ENCODE measurements around the gene ERICH6B.

Gene ERICH6B

GRCh38 chr13:45601680-45602079 is 13.9 kb downstream of the ERICH6B start:
- DNase-seq (ENCODE audit: low read depth), result no peak

DNA sequence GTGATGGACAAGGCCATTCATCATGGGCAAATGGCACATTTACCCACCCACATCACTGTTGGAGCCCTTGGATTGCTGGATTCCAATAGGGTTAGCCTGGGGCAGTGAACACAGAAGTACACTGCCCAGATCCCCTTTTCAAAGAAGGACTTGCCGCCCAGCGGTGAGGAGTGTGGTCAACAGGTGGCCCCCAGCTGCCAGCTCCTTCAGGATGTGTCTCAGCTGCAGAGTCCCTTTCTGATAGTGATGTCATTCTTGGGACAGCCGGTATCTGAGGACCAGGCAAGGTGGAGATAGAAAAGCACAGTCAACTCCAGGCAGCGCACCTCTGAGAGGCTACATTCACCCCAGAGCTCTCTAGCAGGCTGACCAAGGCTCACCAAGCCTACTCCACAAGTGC is 16.9 kb downstream of the ERICH6B start:
- DNase-seq (ENCODE audit: low read depth), result no peak

DNA sequence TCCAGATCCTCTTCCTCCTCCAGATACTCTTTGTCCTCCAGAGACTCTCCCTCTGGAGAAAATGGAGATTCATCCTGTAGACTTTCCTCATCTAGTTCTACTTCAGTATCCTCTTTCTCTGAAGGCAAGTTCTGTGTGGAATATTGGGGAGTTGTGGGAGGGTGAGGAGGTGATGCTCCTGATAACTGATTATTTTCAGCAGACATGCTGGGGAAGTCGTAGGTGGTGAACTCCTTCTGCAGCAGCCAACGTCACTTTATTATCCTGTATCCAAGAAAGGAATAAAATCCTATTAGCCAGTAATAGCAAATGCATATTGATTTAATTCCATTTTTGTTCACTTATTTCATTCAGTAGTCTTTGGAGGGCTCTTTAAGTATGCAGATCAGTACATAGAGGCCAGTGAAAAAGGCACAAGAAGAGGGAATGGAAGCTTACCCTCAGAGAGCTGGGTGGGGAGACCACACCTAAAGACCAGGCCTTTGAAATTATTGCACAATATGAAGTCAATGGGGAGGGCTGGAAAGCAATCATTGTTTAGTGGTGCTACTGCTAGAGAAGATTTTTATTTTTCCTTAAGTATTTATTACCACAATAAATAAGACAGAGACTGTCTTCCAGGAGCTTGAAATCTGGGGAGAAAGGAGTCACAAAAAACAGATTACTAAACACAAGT is 18.6 kb downstream of the ERICH6B start:
- DNase-seq (ENCODE audit: low read depth), result no peak

- DNase-seq (ENCODE audit: low read depth), result no peak
Observed at GRCh38 chr13:45595965-45596364, 19.6 kb downstream of the ERICH6B start.

GRCh38 chr13:45594764-45595163 is 20.8 kb downstream of the ERICH6B start:
- DNase-seq (ENCODE audit: low read depth), result no peak

- DNase-seq (ENCODE audit: low read depth), result no peak
Observed at GRCh38 chr13:45594227-45594626, 21.3 kb downstream of the ERICH6B start.

- no peak for DNase-seq (ENCODE audit: low read depth)
Observed at GRCh38 chr13:45592758-45593157, 22.8 kb downstream of the ERICH6B start.

DNA sequence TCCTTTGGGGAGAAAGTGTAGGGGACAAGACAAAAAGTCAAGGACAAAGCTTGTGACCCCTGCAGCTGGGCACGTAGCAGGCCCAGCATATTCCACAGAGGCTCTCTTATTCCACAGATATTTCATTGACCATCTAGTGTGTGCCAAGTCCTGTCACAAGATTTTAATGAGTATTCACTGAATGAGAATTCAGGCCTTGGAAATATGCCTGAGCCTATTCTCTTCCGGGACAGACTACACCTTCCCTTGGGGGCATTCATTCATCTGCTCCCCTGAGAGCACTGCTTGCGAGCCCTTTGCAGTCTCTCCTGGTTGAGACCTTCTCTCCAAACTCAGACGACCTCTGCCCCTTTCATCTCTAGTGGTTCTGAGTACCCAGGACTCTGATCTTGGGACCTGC is 25.5 kb downstream of the ERICH6B start:
- DNase-seq (ENCODE audit: low read depth), result no peak

DNA sequence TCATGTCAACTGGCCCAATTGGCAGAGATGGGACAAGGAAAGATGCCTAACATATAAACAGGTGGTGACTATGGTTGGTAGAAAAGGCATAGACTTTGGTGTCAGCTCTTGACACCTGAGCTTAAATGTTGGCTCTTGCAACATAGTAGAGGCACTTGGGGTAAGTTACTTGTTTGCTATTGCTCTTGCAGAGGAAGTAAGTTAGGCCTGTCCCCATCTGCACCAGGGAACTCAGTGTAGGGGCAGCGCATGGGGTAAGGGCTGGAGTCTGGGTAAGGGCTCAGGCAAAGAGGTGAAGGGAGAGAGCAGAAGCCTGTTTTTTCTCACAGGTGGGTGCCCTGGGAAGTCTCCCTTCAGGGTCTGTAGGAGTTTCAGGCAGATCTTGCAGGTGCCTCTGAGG is 27.6 kb downstream of the ERICH6B start:
- DNase-seq (ENCODE audit: low read depth), result no peak

DNA sequence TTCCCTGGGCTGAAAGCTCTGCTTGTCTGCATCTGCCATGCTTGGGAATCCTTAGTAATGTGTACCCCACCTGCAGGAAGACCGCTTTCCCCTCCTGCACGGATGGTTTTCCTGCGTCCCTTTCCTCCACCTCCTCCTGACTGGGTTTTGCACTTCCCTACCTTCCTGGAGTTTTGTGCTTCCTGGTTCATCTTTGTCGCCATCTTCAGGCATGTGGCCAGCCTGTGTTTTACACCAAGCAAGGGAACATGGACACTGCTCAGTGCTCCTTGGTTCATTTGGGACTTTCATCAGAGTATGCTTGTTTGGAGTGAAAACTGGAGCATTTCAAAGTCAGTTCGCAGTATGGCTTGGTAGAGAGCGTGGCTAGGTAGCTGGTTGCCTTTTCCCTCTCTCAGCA is 30.7 kb downstream of the ERICH6B start:
- DNase-seq (ENCODE audit: low read depth), result no peak

DNA sequence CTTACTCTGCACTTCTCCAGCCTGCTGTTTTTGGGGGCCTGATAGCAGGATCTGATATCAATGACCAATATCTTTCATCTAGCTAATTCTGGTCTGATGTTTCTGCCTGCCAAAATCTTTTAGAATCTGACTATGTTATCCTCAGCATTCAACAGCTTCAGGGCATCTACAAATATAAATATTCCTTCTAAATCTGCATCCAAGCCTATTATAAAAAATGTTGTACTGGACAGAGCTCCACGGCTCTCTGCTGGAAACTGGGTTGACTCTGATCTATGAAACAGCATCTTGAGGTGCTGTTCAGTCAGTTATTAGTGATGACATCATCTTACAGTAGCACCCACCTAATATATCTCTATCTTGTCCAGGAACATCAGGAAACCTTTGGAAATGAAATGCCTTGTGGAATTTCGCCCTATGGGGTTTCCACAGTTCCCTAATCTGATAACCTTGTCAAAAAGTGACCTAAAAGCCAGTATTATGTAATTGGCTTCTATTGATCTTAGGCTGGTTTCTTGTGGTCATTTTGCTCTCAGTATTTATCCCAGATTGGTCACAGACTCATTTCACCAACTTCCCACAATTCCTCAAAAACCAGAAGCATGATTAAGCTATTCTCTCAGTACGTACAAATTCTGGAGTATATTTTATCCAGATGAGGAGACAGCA is 33.0 kb downstream of the ERICH6B start:
- DNase-seq (ENCODE audit: low read depth), result no peak

- no peak for DNase-seq (ENCODE audit: low read depth)
Observed at GRCh38 chr13:45576466-45576865, 39.1 kb downstream of the ERICH6B start.

- DNase-seq (ENCODE audit: low read depth), result no peak
Observed at GRCh38 chr13:45575830-45576180, 39.7 kb downstream of the ERICH6B start.

DNA sequence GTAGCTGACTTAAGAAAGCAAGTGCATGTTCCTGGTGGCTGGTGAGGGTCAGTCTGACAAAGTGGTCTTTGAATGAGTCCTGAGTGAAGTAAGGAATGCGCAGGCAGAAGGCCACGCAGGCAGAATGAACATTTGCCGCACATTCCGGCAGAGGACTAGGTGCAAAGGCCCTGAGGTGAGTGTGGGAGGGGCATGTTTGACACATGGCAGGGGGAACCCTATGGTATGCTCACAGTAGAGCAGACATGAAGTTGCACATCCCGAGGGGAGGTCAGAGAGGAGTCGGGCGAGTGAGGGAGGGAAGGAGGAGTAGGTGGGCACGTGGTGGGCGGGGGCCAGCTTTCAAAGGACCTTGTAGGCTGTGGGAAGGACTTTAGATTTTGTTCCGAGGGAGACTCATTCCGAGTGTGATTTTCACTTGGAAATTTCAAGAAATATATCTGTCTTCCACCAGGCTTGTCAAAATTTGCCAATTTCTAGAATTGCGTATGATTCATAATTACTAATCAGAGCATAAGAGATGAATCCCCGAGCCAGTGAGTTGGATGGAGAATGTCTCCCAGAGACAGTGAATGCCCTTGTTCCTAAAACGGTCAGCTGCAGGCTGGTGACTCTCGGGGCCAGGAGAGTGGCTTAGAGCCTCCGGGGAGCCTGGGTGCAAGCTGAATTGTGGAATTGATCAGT is 40.3 kb downstream of the ERICH6B start:
- no peak for DNase-seq (ENCODE audit: low read depth)

GRCh38 chr13:45565331-45565730 is 50.2 kb downstream of the ERICH6B start:
- no peak for DNase-seq (ENCODE audit: low read depth)

DNA sequence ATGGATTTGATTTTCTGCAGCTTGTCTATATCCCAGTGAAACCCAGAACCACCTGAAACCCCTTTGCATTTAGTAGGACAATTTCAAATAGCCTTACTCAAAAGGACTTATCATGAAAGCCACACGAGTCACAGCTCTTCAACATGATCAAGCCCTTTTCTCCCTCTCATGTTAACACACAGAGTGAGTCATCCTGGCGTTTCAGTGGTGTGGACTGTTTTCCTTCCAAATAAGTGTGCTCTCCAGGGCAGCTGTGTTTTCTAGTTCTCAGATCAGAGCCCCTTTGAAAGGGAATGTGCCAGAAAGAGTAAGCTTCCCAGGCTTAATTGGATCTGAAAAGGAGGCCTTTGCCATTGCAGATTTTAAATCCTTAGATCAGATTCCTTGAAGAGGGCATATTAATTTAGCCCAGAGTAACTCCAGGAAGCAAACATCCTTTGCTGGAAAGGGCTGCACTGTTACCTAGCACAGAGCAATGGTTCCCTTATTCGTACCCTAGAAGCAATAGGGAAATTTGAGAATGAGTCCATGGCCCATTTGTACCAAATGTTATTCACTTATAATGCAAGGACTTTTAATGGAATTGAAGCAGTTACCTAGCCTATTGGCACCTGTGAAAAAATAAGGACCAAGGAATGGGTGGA is 51.3 kb downstream of the ERICH6B start:
- DNase-seq (ENCODE audit: low read depth), result no peak

DNA sequence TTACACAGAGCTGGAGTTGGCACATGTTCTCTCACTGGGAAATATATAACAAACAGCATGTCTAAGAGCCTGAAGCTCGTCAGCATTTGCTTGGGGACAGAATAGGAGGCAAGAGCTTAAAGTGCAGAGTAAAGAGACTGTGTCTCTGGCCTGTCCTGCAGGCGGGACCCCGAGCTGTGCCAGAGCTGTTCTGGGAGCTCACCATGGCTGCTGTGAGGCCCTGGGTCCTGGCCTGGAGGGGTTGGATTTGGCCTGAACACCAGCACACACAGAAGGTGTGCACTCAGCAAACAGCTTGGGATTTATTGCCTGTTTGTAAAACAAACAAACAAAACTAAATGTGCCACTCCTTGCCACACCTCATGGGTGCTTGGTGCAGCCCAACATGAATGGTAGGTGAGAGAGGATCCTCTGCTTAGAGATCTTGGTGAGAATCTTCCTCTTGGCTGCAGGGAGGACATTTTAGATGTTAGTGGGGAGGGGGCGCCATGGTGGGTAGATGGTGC is 60.9 kb downstream of the ERICH6B start:
- DNase-seq (ENCODE audit: low read depth), result no peak

GRCh38 chr13:45548281-45548680 is 67.3 kb downstream of the ERICH6B start:
- no peak for DNase-seq (ENCODE audit: low read depth)

GRCh38 chr13:45546410-45546765 is 69.2 kb downstream of the ERICH6B start:
- DNase-seq (ENCODE audit: low read depth), result no peak

GRCh38 chr13:45545686-45546409 is 69.7 kb downstream of the ERICH6B start:
- DNase-seq (ENCODE audit: low read depth), result no peak

- DNase-seq (ENCODE audit: low read depth), result no peak
Observed at GRCh38 chr13:45544520-45544919, 71.0 kb downstream of the ERICH6B start.

DNA sequence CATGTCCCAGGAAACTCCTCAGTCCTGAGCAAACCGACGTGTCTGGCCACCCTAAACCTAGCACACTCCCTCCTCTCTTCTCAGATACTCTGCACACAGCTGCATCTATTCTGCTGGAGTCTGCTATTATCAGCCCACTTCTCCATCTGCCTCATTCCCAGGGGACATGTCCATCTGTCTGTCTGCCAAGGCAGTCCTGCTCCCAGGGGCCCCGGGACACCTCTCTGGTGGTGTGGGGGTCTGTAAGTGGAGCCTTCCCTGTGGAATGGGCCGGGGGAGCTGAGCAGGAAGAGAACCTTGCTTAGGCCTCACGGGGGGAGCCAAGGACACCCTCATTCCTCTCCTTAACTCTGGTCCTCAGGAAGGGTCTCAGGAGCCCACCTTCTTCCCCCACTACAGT is 72.7 kb downstream of the ERICH6B start:
- DNase-seq (ENCODE audit: low read depth), result no peak

Measured in stimulated activated CD4-positive, alpha-beta T cell treated with anti-CD3 and anti-CD28 coated beads, Interleukin-2, amount 100 ng/mL, for 4 hours (primary cell).